Measurements from ENCODE around the gene CD81. TPM values are rescaled to one million over a fixed set of nuclear protein-coding genes. Genes with fewer than 3 reads are reported as not detected.

Gene CD81
- total RNA-seq, 1 donor from 2014 or later, result 424 TPM

GRCh38 chr11:2342981-2343380 is 34.1 kb upstream of the CD81 start:
- Mint-ChIP-seq H3K9me3 (ENCODE audit: unreplicated experiment) (no peaks in the 10 kb centered on the region), H3K27ac (ENCODE audit: unreplicated experiment) (no peak overlapping the region), H3K27me3 (ENCODE audit: unreplicated experiment) (peaks cover 10% of the 10 kb centered on the region), H3K4me3 (ENCODE audit: unreplicated experiment) (no peak overlapping the region), H3K4me1 (ENCODE audit: unreplicated experiment) (peaks cover 12% of the 10 kb centered on the region), H3K36me3 (ENCODE audit: low read depth, unreplicated experiment) (peaks cover 8% of the 10 kb centered on the region)
- no peak for TF ChIP-seq CTCF (IDR thresholded peaks at IDR 0.05; ENCODE audit: unreplicated experiment)
- DNase-seq (ENCODE audit: low spot score), result no peak

- TF ChIP-seq CTCF (IDR thresholded peaks at IDR 0.05; ENCODE audit: unreplicated experiment), result no peak
- Mint-ChIP-seq H3K4me1 (ENCODE audit: unreplicated experiment) (peaks cover 8% of the 10 kb centered on the region), H3K27ac (ENCODE audit: unreplicated experiment) (no peak overlapping the region), H3K4me3 (ENCODE audit: unreplicated experiment) (no peak overlapping the region), H3K27me3 (ENCODE audit: unreplicated experiment) (peaks cover 10% of the 10 kb centered on the region), H3K36me3 (ENCODE audit: low read depth, unreplicated experiment) (peaks cover 13% of the 10 kb centered on the region), H3K9me3 (ENCODE audit: unreplicated experiment) (peaks cover 4% of the 10 kb centered on the region)
- no peak for DNase-seq (ENCODE audit: low spot score)
Observed at GRCh38 chr11:2343502-2343901, 33.6 kb upstream of the CD81 start.

GRCh38 chr11:2345050-2345449 is 32.1 kb upstream of the CD81 start:
- H3K27me3 Mint-ChIP-seq (ENCODE audit: unreplicated experiment), result peaks cover 10% of the 10 kb centered on the region
- no peak overlapping the region for H3K4me3 Mint-ChIP-seq (ENCODE audit: unreplicated experiment)
- H3K36me3 Mint-ChIP-seq (ENCODE audit: low read depth, unreplicated experiment), result peaks cover 19% of the 10 kb centered on the region
- no peak overlapping the region for H3K27ac Mint-ChIP-seq (ENCODE audit: unreplicated experiment)
- no peak for DNase-seq (ENCODE audit: low spot score)
- peaks cover 8% of the 10 kb centered on the region for H3K9me3 Mint-ChIP-seq (ENCODE audit: unreplicated experiment)
- H3K4me1 Mint-ChIP-seq (ENCODE audit: unreplicated experiment), result no peaks in the 10 kb centered on the region
- TF ChIP-seq CTCF (IDR thresholded peaks at IDR 0.05; ENCODE audit: unreplicated experiment), result no peak

GRCh38 chr11:2346014-2346413 is 31.1 kb upstream of the CD81 start:
- no peak overlapping the region for H3K27ac Mint-ChIP-seq (ENCODE audit: unreplicated experiment)

More at GRCh38 chr11:2346014-2346413, 31.1 kb upstream of the CD81 start:
- Mint-ChIP-seq H3K4me1 (ENCODE audit: unreplicated experiment) (no peaks in the 10 kb centered on the region), H3K4me3 (ENCODE audit: unreplicated experiment) (no peak overlapping the region), H3K9me3 (ENCODE audit: unreplicated experiment) (peaks cover 12% of the 10 kb centered on the region), H3K36me3 (ENCODE audit: low read depth, unreplicated experiment) (peaks cover 22% of the 10 kb centered on the region), H3K27me3 (ENCODE audit: unreplicated experiment) (peaks cover 10% of the 10 kb centered on the region)
- DNase-seq (ENCODE audit: low spot score), result no peak
- TF ChIP-seq CTCF (IDR thresholded peaks at IDR 0.05; ENCODE audit: unreplicated experiment), result no peak
